Smooth muscle cell (in vitro differentiated cells): Measurements from ENCODE around the gene TRPM4. TPM values are rescaled to one million over a fixed set of nuclear protein-coding genes. Genes with fewer than 3 reads are reported as not detected.

ENCODE experiments used
- DNase-seq: peaks from one replicate; lab custom pipeline; 2025; ENCODE audit not compliant: unreplicated experiment; lab: John Stamatoyannopoulos, UW
- H2AFZ ChIP-seq: fragments of 200-600 bp; sonication (generic); 2 replicates; pipeline ENCODE4 v1.6.0; 2016; ENCODE audit warnings: antibody characterized with exemption, low read depth, mild to moderate bottlenecking
- H3F3A ChIP-seq: fragments of 200-600 bp; sonication (generic); 2 replicates; pipeline ENCODE4 v1.6.0; 2017; ENCODE audit warnings: antibody characterized with exemption, low read depth
- H3K27ac ChIP-seq: fragments of 200-600 bp; sonication (generic); 2 replicates; pipeline ENCODE4 v1.5.1; 2016; ENCODE audit warnings: low read depth, mild to moderate bottlenecking
- H3K27me3 ChIP-seq: fragments of 200-600 bp; sonication (generic); 2 replicates; pipeline ENCODE4 v1.6.1; 2016; ENCODE audit warnings: low read depth, mild to moderate bottlenecking
- H3K36me3 ChIP-seq: fragments of 200-600 bp; sonication (generic); 2 replicates; pipeline ENCODE4 v1.5.1; 2016; ENCODE audit warnings: low read depth
- H3K4me1 ChIP-seq: fragments of 200-600 bp; sonication (generic); 2 replicates; pipeline ENCODE4 v1.5.1; 2016; ENCODE audit warnings: low read depth
- H3K4me2 ChIP-seq: fragments of 200-600 bp; sonication (generic); 2 replicates; pipeline ENCODE4 v1.6.0; 2016; ENCODE audit warnings: mild to moderate bottlenecking
- H3K4me3 ChIP-seq: fragments of 200-600 bp; sonication (generic); 2 replicates; pipeline ENCODE4 v1.5.1; 2016; ENCODE audit warnings: mild to moderate bottlenecking
- H3K79me2 ChIP-seq: fragments of 200-600 bp; sonication (generic); 2 replicates; pipeline ENCODE4 v1.6.0; 2016; ENCODE audit warnings: low read depth, mild to moderate bottlenecking
- H3K9ac ChIP-seq: fragments of 200-600 bp; sonication (generic); 2 replicates; pipeline ENCODE4 v1.6.0; 2016; ENCODE audit warnings: low read depth
- H3K9me3 ChIP-seq: fragments of 200-600 bp; sonication (generic); replicated peaks from 2 replicates; pipeline ENCODE4 v1.5.1; 2016; ENCODE audit warnings: low read depth
- H4K20me1 ChIP-seq: fragments of 200-600 bp; sonication (generic); 2 replicates; pipeline ENCODE4 v1.6.0; 2016; ENCODE audit warnings: low read depth
- CTCF ChIP-seq: fragments of 200-600 bp; sonication (generic); IDR thresholded peaks from 2 replicates; pipeline ENCODE4 v1.5.1; 2017; ENCODE audit warnings: borderline replicate concordance, mild to moderate bottlenecking, antibody characterized with exemption; ENCODE audit not compliant: insufficient read depth, poor library complexity, severe bottlenecking
- WGBS: methylation state at CpG from one replicate; pipeline ENCODE4 v1.1.7; 2016; ENCODE audit warnings: low lambda C conversion rate; 5-methylcytosine and 5-hydroxymethylcytosine counted together
- polyA plus RNA-seq: library from polyadenylated mRNA; unstranded; fragments of >200 nt; fragmentation: Nextera tagmentation; extraction: Ambion mirVana; gene quantifications from 2 replicates; pipeline ENCODE4 v1.2.1, GENCODE V29; 2016
- total RNA-seq: library from RNA; depleted of rRNA; stranded (reverse); fragments of >200 nt; gene quantifications from 2 replicates; pipeline ENCODE4 v1.2.3, GENCODE V29; 2014

TRPM4 gene
- total and polyA plus RNA-seq, 2 experiments from 2014 or later = 27.7 to 32.1 TPM

- no peaks in the 10 kb centered on the region for H3K9me3 ChIP-seq
- no peak overlapping the region for H3K4me3 ChIP-seq
- WGBS = 54% methylated on average over 40 of the region's 50 CpGs
- H3K9ac ChIP-seq = no peak overlapping the region
- no peaks in the 10 kb centered on the region for H3K4me1 ChIP-seq
- peak overlapping the region; percentile 29 for H3K4me2 ChIP-seq
- H4K20me1 ChIP-seq = no peaks in the 10 kb centered on the region
- TF ChIP-seq CTCF = no peak
- no peak overlapping the region for H3K27ac ChIP-seq
- no peaks in the 10 kb centered on the region for H3K36me3 ChIP-seq
- H3F3A ChIP-seq = no peaks in the 10 kb centered on the region
- H2AFZ ChIP-seq = no peak overlapping the region
- H3K27me3 ChIP-seq = no peaks in the 10 kb centered on the region
- no peaks in the 10 kb centered on the region for H3K79me2 ChIP-seq
- DNase-seq = no peak
These were observed 52.7 kb downstream of the TRPM4 start for GRCh38 chr19:49210108-49210900.

- H3K27ac ChIP-seq = no peak overlapping the region
- no peaks in the 10 kb centered on the region for H3K36me3 ChIP-seq
- H3K9ac ChIP-seq = no peak overlapping the region
- WGBS = 86% methylated on average over 10 of the region's 19 CpGs
- H3K4me3 ChIP-seq = no peak overlapping the region
- H3K9me3 ChIP-seq = no peaks in the 10 kb centered on the region
- no peaks in the 10 kb centered on the region for H3K4me1 ChIP-seq
- no peaks in the 10 kb centered on the region for H4K20me1 ChIP-seq
- no peak overlapping the region for H2AFZ ChIP-seq
- H3K4me2 ChIP-seq = peak overlapping the region; percentile 29
- no peaks in the 10 kb centered on the region for H3F3A ChIP-seq
- no peaks in the 10 kb centered on the region for H3K27me3 ChIP-seq
- TF ChIP-seq CTCF = no peak
- H3K79me2 ChIP-seq = no peaks in the 10 kb centered on the region
- no peak for DNase-seq
These were observed 53.4 kb downstream of the TRPM4 start for GRCh38 chr19:49210901-49211451.

GRCh38 chr19:49212016-49212701, 54.6 kb downstream of the TRPM4 start:
- 80% methylated on average over 7 of the region's 7 CpGs for WGBS
- Histone ChIP-seq H3K4me2 (no peak overlapping the region), H2AFZ (no peak overlapping the region), H3K27me3 (no peaks in the 10 kb centered on the region), H4K20me1 (no peaks in the 10 kb centered on the region), H3K79me2 (no peaks in the 10 kb centered on the region), H3K4me1 (no peaks in the 10 kb centered on the region), H3K9me3 (no peaks in the 10 kb centered on the region), H3K9ac (no peak overlapping the region), H3F3A (no peaks in the 10 kb centered on the region), H3K27ac (no peak overlapping the region), H3K36me3 (no peaks in the 10 kb centered on the region), H3K4me3 (no peak overlapping the region)
- no peak for TF ChIP-seq CTCF
- DNase-seq = no peak
